Inflammatory macrophage treated with lipopolysaccharide for 1 hour (primary cell): ENCODE results near the gene SLC22A6.
"Not testable (repeated sequence)": the region's sequence is repeated elsewhere in the genome, so short reads cannot be mapped to it uniquely, and the experiment has no call there.

Experiments
- DNase-seq, 2 donors: peaks; one replicate each; pipeline ENCODE4 v3.0.0-alpha.2; 2020 to 2022

SLC22A6 gene

DNA sequence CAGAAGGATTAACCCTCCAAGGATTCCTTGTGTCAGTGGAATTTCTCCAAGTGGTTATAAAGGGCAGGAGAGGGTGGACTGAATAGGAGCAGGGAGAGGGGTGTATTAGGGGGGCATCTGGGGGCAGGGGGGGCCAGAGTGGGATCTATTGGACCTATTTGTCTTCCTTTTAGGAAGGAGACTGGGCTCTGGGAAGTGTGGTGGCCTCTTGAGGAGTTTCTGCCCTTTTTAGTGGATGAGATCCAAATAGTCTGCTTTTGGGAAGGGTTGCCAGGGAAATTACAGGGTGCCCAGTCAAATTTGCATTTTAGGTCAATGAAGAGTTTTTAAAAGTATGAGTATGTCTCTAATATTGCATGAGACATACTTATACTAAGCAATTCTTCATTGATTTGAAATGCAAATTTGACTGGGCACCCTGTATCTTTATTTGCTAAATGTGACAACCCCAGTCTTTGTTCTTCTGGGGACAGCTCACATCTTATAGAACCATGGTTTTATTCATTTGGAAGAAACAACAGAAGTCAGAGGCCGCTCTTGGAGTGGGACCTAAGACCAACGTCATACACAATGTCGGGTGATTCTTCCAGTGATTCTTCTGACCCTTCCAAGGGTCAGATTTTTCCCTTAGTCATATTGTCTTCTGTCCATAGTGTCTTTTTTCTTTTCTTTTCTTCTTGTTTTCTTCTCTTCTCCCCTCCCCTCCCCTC lies 429 bp upstream of the SLC22A6 start:
- DNase-seq: no peak

DNA sequence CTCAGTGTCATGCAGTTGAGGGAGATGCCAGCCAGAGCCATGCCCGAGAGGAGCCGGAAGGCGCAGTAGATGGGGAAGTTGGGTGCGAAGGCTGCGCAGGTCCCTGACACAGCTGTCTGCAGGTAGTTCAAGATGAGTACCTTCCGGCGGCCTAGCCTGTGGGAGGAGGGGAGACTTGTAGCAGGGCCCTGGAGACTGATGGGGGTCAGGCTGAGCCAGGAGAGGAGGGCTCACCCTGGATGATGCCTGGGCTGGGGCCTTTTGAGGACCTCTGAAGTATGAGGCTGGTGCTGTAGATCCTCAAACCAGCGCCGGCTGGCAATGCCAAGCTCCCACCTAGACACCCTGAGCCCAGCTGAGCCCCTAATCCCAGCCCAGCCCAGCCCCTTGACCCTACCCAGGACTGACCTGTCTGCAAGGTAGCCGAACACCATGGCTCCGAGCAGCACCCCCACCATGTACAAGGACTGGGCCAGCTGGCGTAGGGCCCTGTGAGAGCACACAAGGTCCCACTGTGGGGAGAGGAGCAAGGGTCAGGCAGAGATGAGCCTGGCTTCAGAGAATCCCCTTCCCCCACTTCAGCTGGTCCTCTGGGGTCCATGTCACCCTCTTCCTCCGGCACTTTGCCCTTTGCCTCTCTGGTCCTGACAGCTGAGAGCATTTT lies 1.1 kb downstream of the SLC22A6 start:
- no peak for DNase-seq

DNA sequence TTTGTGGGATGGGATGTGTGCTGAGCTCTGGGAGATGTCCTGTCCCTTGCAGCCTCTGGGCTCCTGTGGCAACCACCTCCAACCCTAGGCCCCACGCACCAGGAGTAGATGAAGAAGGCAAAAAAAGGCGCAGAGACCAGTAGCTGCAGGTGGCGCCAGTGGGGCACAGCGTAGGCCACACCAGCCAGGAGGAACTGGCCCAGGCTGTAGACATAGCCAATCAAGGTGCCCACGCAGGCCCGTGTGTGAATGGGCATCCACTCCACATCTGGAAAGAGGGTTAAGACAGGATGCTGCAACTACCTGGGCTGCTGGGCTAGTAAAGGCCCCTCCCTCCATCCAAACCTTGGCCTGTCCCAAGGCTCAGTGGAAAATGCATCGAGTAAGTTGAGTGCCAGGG lies 3.0 kb downstream of the SLC22A6 start:
- DNase-seq: no peak

DNA sequence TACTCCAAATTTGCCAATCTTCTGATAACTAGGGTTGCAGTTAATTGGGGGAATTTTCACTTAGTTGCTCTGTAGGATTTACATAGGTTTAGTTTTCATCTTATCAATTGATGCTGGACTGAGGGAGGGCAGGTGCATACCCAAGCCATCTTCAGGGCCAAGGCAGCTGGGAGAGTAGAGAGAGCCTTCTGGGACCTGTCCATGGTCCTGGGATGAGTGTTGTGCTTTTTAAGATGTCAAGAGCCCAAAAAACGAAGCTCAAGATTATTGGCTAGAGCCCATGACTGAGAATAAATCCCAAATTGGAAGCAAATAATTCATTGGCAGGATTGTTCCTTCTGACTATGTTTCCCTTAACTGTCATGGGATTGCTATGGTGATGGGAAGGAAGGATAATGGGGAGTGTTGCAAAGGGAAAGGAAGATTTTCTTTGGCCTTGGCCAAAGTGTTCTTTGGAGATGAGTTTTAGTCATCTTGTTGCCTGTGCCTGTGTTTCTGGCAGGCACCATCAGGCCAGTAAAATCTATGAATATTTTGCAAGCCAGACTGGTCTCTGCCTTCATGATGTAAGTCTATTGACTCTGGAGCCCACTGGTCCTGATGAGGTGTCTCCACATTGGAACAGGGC lies 4.5 kb downstream of the SLC22A6 start:
- DNase-seq: no peak

DNA sequence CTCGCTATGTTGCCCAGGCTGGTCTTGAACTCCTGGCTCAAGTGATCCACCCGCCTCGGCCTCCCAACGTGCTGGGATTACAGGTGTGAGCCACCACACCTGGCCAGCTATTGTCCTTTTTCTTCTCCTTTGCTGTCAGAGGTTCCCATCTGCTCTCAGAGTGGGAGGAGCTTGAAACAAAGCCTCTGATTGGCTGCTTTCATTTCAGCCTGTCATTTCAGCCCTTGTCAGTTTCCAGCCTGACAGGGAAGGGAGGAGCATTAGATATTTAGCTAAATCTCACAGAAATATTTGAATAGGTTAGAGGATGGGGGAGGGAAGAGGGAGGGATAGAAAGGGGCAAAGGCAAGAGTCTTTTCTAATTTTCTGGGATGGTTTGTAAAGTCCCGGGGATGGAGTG lies 8.7 kb downstream of the SLC22A6 start:
- DNase-seq: no peak

DNA sequence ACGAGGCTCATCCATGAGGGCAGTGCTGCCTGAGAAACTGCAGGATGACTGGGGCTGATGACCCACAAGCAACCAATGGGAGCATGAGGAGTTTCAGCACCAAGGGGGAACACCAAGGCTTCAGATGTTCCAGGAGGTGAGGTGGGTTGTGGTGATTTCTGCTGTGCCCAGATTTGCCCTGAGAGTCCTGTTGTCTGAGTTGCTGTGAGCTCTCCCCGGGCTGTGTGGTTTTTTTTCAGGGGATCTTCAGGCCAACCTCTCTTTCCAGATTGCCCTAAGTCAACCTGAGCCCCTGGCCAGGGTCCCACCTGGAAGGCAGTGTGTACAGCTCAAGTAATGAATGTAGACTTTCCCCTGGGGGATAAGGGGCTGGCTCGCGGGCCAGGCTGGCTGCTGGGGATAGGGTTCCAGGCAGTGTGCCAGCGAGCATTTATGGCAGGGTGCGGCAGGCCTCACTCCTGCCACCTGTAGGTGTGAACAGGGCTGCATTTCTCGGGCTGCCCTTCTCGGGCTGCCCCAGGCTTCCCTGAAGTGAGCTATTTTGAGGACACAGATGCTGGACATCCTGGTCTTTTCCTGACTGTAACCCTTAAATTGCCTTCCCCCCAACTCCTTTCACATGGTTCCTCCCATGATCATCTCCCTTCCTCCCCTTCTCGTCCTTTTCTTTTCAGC lies 9.8 kb downstream of the SLC22A6 start:
- DNase-seq: no peak

DNA sequence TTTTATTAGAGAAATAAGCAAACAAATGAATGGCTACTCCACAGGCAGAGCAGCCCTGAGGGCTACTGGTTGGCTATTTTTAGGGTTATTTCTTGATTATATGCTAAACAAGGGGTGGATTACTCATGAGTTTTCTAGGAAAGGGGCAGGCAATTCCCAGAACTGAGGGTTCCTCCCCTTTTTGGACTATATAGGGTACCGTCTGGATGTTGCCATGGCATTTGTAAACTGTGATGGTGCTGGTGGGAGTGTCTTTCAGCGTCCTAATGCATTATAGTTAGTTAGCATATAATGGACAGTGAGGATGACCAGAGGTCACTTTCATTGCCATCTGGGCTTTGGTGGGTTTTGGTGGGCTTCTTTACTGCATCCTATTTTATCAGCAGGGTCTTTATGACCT lies 19.2 kb downstream of the SLC22A6 start:
- DNase-seq: no peak

DNA sequence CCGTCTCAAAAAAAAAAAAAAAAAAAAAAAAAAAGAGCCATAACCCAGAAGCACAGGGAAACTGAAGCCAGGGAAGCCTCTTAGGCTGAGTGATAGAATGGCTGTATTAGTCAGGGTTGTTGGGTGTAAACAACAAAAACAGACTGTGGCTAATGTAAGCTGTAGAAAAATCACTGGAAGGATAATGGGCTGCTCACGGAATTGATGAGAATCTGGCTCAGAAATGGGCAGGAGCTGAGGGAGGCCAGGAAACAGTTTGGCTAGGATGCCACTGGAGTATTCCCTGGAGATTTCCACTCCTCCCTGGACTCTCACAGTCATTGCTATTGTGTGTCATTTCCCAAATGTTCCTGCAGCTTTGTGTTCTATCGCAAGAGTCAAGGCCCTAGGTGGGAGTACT lies 22.4 kb downstream of the SLC22A6 start:
- DNase-seq: no peak

DNA sequence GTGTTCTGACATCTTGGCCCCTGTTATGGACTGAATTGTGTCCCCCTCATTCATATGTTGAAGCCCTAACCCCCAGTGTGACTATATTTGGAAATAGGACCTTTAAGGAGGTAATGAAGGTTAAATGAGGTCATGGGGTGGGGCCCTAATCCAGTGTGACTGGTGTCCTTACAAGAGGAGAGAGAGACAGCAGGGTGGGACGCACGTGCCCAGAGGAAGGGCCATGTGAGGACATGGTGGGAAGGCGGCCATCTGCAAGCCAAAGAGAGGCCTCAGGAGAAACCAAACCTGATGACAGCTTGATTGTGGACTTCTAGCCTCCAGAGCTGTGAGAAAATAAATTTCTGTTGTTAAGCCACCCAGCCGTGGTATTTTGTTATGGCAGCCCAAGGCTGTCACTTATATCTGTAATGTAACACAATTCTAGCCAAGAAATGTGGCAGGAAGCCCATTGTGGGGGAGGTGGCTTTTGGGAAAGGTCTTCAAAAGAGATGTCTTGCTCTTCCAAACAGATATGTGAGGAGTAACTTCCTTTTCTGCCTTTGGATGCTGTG lies 23.7 kb downstream of the SLC22A6 start:
- no peak for DNase-seq

DNA sequence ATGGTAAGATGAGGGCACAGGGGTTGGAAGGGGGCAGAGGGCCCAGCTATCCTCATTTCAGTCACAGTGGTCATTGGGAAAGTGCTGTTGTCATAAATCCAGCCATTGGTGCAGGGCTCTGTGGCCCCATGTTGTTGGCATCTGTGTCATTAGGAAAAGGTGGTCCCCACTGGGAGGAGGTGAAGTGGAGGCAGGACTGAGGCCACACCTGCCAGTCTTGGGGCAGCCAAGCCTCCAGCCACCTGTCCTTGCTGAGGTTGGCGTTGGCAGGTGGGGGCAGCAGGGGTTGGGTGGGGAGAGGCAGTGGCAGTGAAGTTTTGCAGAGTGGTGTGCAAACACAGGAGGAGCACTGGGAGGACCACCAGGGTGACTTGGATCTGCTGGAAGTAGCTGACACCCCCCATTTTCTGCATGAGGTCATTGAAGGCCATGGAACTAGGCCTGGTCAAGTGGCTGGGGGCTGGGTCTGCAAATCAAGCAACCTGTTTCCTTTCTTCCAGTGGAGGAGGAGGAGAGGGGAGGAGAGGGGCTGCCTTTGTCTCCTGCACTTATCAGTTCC lies 25.3 kb downstream of the SLC22A6 start:
- no peak for DNase-seq

DNA sequence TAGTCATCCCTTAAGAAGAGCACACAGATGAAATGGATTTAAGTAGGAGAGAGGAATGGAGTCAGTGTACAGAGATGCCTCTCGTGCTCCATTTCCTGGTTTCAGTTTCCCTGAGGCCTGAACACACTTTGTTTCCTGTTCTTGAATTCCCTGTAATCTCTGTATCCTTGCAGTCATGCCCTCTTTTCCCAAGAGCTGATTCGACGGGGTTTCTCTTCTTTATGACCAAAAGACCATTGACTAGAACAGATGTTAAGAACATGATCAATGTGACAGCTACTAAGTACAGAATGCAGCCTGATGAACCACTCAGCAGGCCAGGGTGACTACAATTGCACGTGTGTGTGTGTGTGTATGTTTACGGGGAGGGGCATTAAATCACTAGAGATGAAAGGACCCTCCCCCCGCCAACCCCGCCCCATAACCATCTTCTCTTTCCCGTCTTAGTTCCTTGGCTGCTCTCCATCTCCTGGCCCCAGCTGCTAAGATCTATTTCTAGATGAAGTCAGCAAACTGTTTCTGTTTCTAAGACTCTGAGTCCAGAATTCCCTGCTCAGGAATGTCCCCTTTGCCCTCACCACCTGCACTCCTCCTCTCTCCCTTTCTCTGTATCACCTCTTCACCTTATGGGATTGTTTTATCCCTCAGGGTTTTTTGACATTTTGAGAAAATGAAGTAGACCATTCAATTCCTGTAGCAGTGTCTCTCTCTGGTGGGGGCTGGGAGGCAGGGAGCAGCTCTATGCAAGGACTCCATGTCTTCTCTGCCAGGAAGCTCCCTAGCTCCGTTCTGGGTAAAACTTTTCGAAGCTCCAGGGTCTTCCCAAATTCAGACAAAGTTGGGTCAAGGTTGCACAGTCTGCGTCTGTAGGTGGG lies 26.0 kb downstream of the SLC22A6 start:
- DNase-seq: no peak

DNA sequence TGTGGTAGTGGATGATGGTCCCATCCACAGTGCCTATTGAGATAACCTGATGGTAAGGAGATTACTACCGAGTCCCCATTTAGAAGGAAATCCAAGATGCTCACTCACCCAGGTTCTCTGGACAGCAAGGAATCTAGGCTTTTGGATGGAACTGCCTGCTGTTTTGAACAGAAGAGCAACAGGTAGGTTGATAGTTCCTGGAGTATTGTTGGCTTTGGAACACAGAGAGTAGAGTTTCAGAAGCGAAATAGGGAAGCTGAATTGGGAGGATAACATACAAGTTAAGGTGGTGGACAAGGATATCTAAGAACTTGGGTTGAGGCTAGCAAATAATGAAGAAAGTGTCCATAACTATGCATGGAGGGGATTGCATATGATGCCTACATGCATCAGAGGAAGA lies 27.6 kb downstream of the SLC22A6 start:
- DNase-seq: no peak

DNA sequence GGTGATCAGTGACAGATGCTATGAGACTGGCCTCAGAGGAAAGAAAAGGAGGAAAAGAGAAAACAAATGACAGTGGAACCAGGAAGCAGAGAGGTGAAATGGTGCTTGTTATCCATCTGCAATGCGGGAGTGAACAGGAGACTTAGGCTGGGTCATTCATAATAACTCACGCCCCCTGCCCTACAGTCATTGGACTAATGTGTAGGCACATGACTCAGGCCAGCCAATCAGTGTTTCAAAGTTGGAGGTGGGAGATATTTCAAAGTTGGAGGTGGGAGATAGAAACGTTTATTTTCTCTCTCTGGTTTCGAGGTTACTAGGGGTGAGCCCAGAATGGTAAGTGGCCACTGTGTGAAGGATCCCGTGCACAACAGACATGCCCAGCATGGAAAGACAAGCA lies 30.3 kb downstream of the SLC22A6 start:
- DNase-seq: no peak

DNA sequence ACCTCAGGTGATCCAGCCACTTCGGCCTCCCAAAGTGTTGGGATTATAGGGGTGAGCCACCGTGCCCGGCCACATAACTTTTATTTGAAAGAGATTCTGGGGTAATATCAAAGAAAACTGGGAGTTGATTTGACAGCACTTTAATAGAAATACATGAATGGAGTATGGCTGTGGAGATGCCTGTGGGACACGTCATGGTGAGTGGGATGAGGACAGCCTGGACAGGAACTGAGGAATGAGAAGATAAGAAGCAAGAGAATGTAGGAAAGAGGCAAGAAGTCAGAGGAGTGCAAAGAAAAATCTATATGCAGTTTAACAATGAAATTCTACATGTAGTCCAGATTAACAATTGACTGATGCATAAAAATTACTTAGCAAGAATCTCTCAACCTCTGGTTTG lies 31.0 kb downstream of the SLC22A6 start:
- DNase-seq: no peak

DNA sequence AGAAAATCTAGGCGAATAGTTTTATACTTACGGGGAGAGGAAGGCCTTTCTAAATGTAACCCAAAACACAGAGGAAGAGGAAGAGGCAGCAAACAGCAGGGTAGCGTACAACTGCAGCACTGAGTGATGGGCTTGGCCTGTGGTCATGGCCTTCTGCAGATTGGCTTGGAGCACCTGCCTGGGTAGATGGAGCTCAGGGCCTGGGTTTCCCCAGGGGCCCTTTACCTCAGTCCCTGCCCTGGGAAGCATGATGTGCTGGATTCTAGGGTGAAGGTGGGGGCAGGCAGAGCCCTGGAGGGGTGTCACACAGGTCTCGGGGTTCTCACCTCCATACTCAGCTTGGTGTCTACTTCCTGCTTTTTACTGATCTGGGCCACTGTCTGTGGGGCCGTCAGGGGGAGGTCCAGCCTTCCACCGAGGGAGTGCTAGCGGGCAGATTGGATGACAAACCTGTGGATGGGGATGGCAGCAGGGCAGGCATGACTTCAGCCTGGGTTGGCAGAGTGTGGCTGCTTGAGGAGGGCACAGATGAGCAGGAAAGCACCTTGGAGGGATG lies 35.9 kb downstream of the SLC22A6 start:
- no peak for DNase-seq

DNA sequence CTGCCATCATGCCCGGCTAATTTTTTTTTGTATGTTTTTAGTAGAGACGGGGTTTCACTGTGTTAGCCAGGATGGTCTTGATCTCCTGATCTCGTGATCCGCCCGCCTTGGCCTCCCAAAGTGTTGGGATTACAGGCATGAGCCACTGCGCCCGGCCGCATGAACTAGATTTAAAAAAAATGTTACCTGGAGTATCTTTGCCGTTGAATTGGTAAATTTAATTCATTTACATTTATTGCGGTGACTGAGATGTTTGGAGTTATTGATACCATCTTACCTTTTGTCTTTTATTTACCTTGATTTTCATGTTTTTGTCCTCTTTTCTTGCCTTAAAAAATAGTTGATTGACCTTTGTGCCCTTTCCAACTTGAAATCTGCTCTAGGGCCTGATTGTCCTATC lies 39.2 kb downstream of the SLC22A6 start:
- DNase-seq: not testable (repeated sequence)

DNA sequence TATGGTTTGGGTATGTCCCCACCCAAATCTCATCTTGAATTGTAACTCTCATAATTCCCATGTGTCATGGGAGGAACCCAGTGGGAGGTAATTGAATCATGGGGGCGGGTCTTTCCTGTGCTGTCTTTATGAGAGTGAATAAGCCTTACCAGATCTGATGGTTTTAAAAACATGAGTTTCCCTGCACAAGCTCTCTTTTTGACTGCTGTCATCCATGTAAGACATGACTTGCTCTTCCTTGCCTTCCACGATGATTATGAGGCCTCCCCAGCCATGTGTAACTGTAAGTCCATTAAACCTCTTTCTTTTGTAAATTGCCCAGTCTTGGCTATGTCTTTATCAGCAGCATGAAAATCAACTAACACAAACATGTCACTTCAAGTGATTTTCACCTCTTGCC lies 47.2 kb downstream of the SLC22A6 start:
- DNase-seq: peak in 1 of 2 donors; percentile 20

DNA sequence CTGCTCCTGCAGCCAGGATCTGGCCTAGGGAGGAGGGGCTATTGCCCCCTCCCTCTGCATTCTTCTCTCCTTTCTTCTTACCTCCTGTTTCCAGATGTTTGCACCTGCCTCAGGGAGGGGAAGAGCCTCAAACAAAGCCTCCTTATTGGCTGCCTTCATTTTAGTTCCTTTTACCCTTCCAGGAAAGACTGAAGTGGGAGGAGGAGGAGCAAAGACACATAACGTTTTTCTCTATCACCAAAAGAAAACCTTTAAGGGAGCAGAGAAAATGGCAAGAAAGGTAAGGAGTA lies 50.3 kb downstream of the SLC22A6 start:
- no peak for DNase-seq

DNA sequence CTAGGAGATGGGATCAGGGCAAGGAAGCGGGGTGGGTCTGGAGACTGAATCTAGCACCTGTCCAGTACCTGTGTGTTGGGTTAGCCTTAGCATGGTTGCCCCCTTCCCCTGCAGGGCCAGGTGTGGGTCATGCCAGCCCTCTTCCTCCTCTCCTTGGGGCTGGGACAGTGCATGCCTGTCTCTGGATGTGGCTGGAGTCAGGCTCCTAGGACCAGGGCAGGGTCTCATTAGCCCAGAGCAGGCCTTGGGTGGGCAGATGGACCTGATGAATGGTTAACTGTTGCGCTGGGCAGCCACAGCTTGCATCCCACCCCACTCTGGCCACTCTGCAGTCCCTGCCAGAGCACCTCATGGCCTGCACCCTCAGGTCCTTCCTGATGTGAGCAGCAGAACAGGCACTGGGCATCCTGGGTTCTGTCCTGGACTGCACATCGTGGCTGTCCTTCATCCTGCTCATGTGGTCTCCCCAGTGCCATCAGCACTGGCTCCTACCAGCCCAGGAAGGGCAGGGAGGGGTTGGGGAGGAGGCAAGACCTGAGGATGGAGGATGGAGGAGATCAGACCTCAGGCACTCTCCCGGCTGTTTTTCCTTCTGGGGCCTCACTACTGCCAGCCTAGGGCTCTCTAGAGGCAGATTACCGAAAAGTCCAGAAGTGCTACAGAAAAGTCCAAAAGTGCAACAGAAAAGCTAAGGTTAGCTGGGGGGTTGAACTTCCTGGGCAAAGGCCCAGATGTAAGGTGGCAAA lies 50.8 kb downstream of the SLC22A6 start:
- DNase-seq: no peak

DNA sequence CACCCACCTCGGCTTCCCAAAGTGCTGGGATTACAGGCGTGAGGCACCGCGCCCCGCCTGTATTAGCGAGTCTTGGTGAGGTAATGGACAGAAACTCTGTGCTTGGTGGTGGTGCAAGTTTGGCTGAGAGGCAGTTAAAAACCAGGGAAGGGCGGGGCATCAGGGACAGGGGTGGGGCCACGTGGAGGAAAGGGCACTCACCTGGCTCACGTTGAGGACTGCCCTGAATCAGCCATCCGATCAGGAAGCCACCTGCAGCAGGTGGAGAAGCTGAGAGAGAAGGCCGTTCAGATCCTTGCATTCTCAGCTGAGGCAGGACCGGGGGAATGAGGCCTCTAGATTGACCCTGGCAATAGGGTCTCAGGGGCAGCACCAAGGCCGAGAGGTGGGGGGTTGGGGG lies 51.5 kb downstream of the SLC22A6 start:
- DNase-seq: no peak
